Measurements from ENCODE around the gene ARPC2.

The ARPC2 gene

GRCh38 chr2:218270721-218271486 lies 53.9 kb downstream of the ARPC2 start:
- H2AK5ac ChIP-seq (ENCODE audit: low read depth, low read length) = no peak overlapping the region
- H3K4me2 ChIP-seq (ENCODE audit: insufficient read depth, low read length, poor library complexity, severe bottlenecking) = peak overlapping the region; percentile 59
- H3K4ac ChIP-seq (ENCODE audit: low read length) = no peak overlapping the region
- H2BK5ac ChIP-seq (ENCODE audit: low read length) = no peak overlapping the region
- H4K91ac ChIP-seq (ENCODE audit: low read depth, low read length, poor library complexity) = no peak overlapping the region
- no peaks in the 10 kb centered on the region for H3K27me3 ChIP-seq (ENCODE audit: control insufficient read depth in 3 of 3, insufficient read depth in 3 of 3, low read depth in 1 of 3, low read length in 3 of 3)
- WGBS, 2 donors (ENCODE audit: extremely low coverage in 2 of 2, insufficient read length in 2 of 2, insufficient replicate concordance in 1 of 2) = no CpG with 5 or more reads among the region's 23 CpGs
- peak overlapping the region; percentile 90 for H2AFZ ChIP-seq (ENCODE audit: low read length)
- no peak for DNase-seq (ENCODE audit: low spot score)
- H3K79me1 ChIP-seq (ENCODE audit: low read depth, low read length) = peaks cover 8% of the 10 kb centered on the region
- H3K27ac ChIP-seq (replicated peaks; ENCODE audit: low read length) = no peak overlapping the region
- peak overlapping the region; percentile 49 for H3K23ac ChIP-seq (ENCODE audit: low read depth, low read length, poor library complexity)
- peak overlapping the region; percentile 83 for H3K4me3 ChIP-seq (ENCODE audit: low read length in 2 of 2)
- H3K4me1 ChIP-seq (ENCODE audit: control insufficient read depth in 2 of 2, insufficient read depth in 1 of 2, low read depth in 1 of 2, low read length in 2 of 2) = peaks cover 8 to 10% of the 10 kb centered on the region in 2 donors
- peak overlapping the region; percentile 92 for H3K9ac ChIP-seq (ENCODE audit: low read depth, low read length, poor library complexity)
- H2BK12ac ChIP-seq (ENCODE audit: low read length) = no peak overlapping the region
- peak overlapping the region; percentile 92 for H3K18ac ChIP-seq (ENCODE audit: low read length)
- H3K14ac ChIP-seq (ENCODE audit: low read length) = no peak overlapping the region
- peaks cover 38 to 47% of the 10 kb centered on the region in 2 donors for H3K36me3 ChIP-seq (replicated peaks in 1 of 2; ENCODE audit: control insufficient read depth in 2 of 2, insufficient read depth in 2 of 2, low read length in 2 of 2)
- H2BK120ac ChIP-seq (ENCODE audit: low read depth, low read length) = no peak overlapping the region
- no peak overlapping the region for H2BK15ac ChIP-seq (ENCODE audit: low read length)
- no peak overlapping the region for H4K8ac ChIP-seq (ENCODE audit: low read depth, low read length)
- no peaks in the 10 kb centered on the region for H3K9me3 ChIP-seq (replicated peaks in 1 of 2; ENCODE audit: control insufficient read depth in 2 of 2, insufficient read depth in 1 of 2, low read depth in 1 of 2, low read length in 2 of 2)

- H3K27ac ChIP-seq (replicated peaks; ENCODE audit: low read length) = no peak overlapping the region
- H3K4me1 ChIP-seq (ENCODE audit: control insufficient read depth in 2 of 2, insufficient read depth in 1 of 2, low read depth in 1 of 2, low read length in 2 of 2) = peaks cover 8 to 10% of the 10 kb centered on the region in 2 donors
- no peak overlapping the region for H2AFZ ChIP-seq (ENCODE audit: low read length)
- H2BK5ac ChIP-seq (ENCODE audit: low read length) = no peak overlapping the region
- H3K4me3 ChIP-seq (ENCODE audit: low read length in 2 of 2) = peak overlapping the region in 1 of 2 donors; percentile 83
- no peaks in the 10 kb centered on the region for H3K9me3 ChIP-seq (replicated peaks in 1 of 2; ENCODE audit: control insufficient read depth in 2 of 2, insufficient read depth in 1 of 2, low read depth in 1 of 2, low read length in 2 of 2)
- no peak overlapping the region for H2AK5ac ChIP-seq (ENCODE audit: low read depth, low read length)
- no peak overlapping the region for H3K9ac ChIP-seq (ENCODE audit: low read depth, low read length, poor library complexity)
- no peak overlapping the region for H4K91ac ChIP-seq (ENCODE audit: low read depth, low read length, poor library complexity)
- H3K18ac ChIP-seq (ENCODE audit: low read length) = no peak overlapping the region
- H3K79me1 ChIP-seq (ENCODE audit: low read depth, low read length) = peaks cover 8% of the 10 kb centered on the region
- H2BK120ac ChIP-seq (ENCODE audit: low read depth, low read length) = no peak overlapping the region
- H3K4me2 ChIP-seq (ENCODE audit: insufficient read depth, low read length, poor library complexity, severe bottlenecking) = peak overlapping the region; percentile 59
- H3K4ac ChIP-seq (ENCODE audit: low read length) = no peak overlapping the region
- H2BK12ac ChIP-seq (ENCODE audit: low read length) = no peak overlapping the region
- no peak for DNase-seq (ENCODE audit: low spot score)
- H4K8ac ChIP-seq (ENCODE audit: low read depth, low read length) = no peak overlapping the region
- peaks cover 33 to 47% of the 10 kb centered on the region in 2 donors for H3K36me3 ChIP-seq (replicated peaks in 1 of 2; ENCODE audit: control insufficient read depth in 2 of 2, insufficient read depth in 2 of 2, low read length in 2 of 2)
- no peak overlapping the region for H2BK15ac ChIP-seq (ENCODE audit: low read length)
- H3K14ac ChIP-seq (ENCODE audit: low read length) = no peak overlapping the region
- no peaks in the 10 kb centered on the region for H3K27me3 ChIP-seq (ENCODE audit: control insufficient read depth in 3 of 3, insufficient read depth in 3 of 3, low read depth in 1 of 3, low read length in 3 of 3)
- H3K23ac ChIP-seq (ENCODE audit: low read depth, low read length, poor library complexity) = no peak overlapping the region
- WGBS, 2 donors (ENCODE audit: extremely low coverage in 2 of 2, insufficient read length in 2 of 2, insufficient replicate concordance in 1 of 2) = no CpG with 5 or more reads among the region's 4 CpGs
These were observed 54.5 kb downstream of the ARPC2 start for GRCh38 chr2:218271487-218271797.

DNA sequence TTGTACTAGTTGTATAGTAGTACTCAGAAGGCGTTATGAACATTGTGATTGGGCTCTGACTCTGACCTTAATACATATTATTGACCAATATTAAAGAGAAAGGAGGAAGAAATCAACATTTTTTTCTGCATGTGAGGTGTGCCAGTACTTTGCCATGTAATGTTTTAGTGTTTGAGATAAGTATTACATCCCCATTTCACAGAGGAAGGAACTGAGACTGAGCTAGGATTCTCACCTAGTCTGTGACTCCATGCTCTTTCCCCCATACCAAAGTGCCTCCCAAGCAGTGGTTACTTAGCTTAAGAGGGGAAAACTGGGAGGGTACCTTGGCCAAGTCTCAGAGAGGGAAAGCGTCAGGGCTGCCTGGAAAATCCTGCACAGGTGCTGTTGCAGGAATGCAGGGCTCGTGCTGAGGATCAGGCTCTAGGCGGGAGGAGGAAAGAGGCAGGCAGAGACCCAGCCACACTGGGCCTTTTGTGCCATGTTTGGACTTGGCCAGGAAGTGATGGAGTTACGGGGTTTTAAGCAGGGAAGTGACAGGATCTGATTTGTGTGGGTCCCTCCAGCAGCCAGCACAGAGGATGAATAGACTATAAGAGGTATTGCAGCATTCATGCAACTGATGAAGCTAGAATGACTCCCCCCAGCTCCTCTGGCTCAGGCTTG lies 55.0 kb downstream of the ARPC2 start:
- no peak overlapping the region for H3K23ac ChIP-seq (ENCODE audit: low read depth, low read length, poor library complexity)
- no peak overlapping the region for H2AFZ ChIP-seq (ENCODE audit: low read length)
- H3K27ac ChIP-seq (replicated peaks; ENCODE audit: low read length) = no peak overlapping the region
- H3K4ac ChIP-seq (ENCODE audit: low read length) = no peak overlapping the region
- no CpG with 5 or more reads among the region's 5 CpGs for WGBS, 2 donors (ENCODE audit: extremely low coverage in 2 of 2, insufficient read length in 2 of 2, insufficient replicate concordance in 1 of 2)
- peaks cover 31 to 43% of the 10 kb centered on the region in 2 donors for H3K36me3 ChIP-seq (replicated peaks in 1 of 2; ENCODE audit: control insufficient read depth in 2 of 2, insufficient read depth in 2 of 2, low read length in 2 of 2)
- peaks cover 8 to 10% of the 10 kb centered on the region in 2 donors for H3K4me1 ChIP-seq (ENCODE audit: control insufficient read depth in 2 of 2, insufficient read depth in 1 of 2, low read depth in 1 of 2, low read length in 2 of 2)
- H3K79me1 ChIP-seq (ENCODE audit: low read depth, low read length) = peaks cover 8% of the 10 kb centered on the region
- H3K9ac ChIP-seq (ENCODE audit: low read depth, low read length, poor library complexity) = no peak overlapping the region
- H4K91ac ChIP-seq (ENCODE audit: low read depth, low read length, poor library complexity) = peak overlapping the region; percentile 23
- peak overlapping the region; percentile 40 for H2AK5ac ChIP-seq (ENCODE audit: low read depth, low read length)
- no peak overlapping the region for H3K18ac ChIP-seq (ENCODE audit: low read length)
- H3K27me3 ChIP-seq (ENCODE audit: control insufficient read depth in 3 of 3, insufficient read depth in 3 of 3, low read depth in 1 of 3, low read length in 3 of 3) = no peaks in the 10 kb centered on the region
- no peak overlapping the region for H4K8ac ChIP-seq (ENCODE audit: low read depth, low read length)
- H2BK5ac ChIP-seq (ENCODE audit: low read length) = no peak overlapping the region
- H2BK12ac ChIP-seq (ENCODE audit: low read length) = no peak overlapping the region
- peak overlapping the region in 1 of 2 donors; percentile 83 for H3K4me3 ChIP-seq (ENCODE audit: low read length in 2 of 2)
- peak overlapping the region; percentile 64 for H2BK15ac ChIP-seq (ENCODE audit: low read length)
- H3K9me3 ChIP-seq (replicated peaks in 1 of 2; ENCODE audit: control insufficient read depth in 2 of 2, insufficient read depth in 1 of 2, low read depth in 1 of 2, low read length in 2 of 2) = no peaks in the 10 kb centered on the region
- no peak for DNase-seq (ENCODE audit: low spot score)
- no peak overlapping the region for H3K4me2 ChIP-seq (ENCODE audit: insufficient read depth, low read length, poor library complexity, severe bottlenecking)
- H3K14ac ChIP-seq (ENCODE audit: low read length) = no peak overlapping the region
- H2BK120ac ChIP-seq (ENCODE audit: low read depth, low read length) = no peak overlapping the region

GRCh38 chr2:218272531-218273212 lies 55.7 kb downstream of the ARPC2 start:
- Histone ChIP-seq H2BK15ac (ENCODE audit: low read length) (peak overlapping the region; percentile 64), H3K9me3 (replicated peaks in 1 of 2; ENCODE audit: control insufficient read depth in 2 of 2, insufficient read depth in 1 of 2, low read depth in 1 of 2, low read length in 2 of 2) (no peaks in the 10 kb centered on the region), H3K27ac (replicated peaks; ENCODE audit: low read length) (no peak overlapping the region), H3K4me3 (ENCODE audit: low read length in 2 of 2) (peak overlapping the region in 1 of 2 donors; percentile 10), H2AFZ (ENCODE audit: low read length) (no peak overlapping the region), H3K14ac (ENCODE audit: low read length) (no peak overlapping the region), H2BK120ac (ENCODE audit: low read depth, low read length) (no peak overlapping the region), H3K27me3 (ENCODE audit: control insufficient read depth in 3 of 3, insufficient read depth in 3 of 3, low read depth in 1 of 3, low read length in 3 of 3) (no peaks in the 10 kb centered on the region), H2AK5ac (ENCODE audit: low read depth, low read length) (peak overlapping the region; percentile 40), H3K4ac (ENCODE audit: low read length) (no peak overlapping the region), H2BK5ac (ENCODE audit: low read length) (no peak overlapping the region), H3K4me2 (ENCODE audit: insufficient read depth, low read length, poor library complexity, severe bottlenecking) (no peak overlapping the region), H3K4me1 (ENCODE audit: control insufficient read depth in 2 of 2, insufficient read depth in 1 of 2, low read depth in 1 of 2, low read length in 2 of 2) (peaks cover 8 to 10% of the 10 kb centered on the region in 2 donors), H4K8ac (ENCODE audit: low read depth, low read length) (no peak overlapping the region), H2BK12ac (ENCODE audit: low read length) (peak overlapping the region; percentile 4), H3K18ac (ENCODE audit: low read length) (no peak overlapping the region), H3K9ac (ENCODE audit: low read depth, low read length, poor library complexity) (no peak overlapping the region), H4K91ac (ENCODE audit: low read depth, low read length, poor library complexity) (peak overlapping the region; percentile 23), H3K79me1 (ENCODE audit: low read depth, low read length) (peaks cover 8% of the 10 kb centered on the region), H3K36me3 (replicated peaks in 1 of 2; ENCODE audit: control insufficient read depth in 2 of 2, insufficient read depth in 2 of 2, low read length in 2 of 2) (peaks cover 29 to 41% of the 10 kb centered on the region in 2 donors), H3K23ac (ENCODE audit: low read depth, low read length, poor library complexity) (no peak overlapping the region)
- DNase-seq (ENCODE audit: low spot score) = peak; percentile 78
- no CpG with 5 or more reads among the region's 18 CpGs for WGBS, 2 donors (ENCODE audit: extremely low coverage in 2 of 2, insufficient read length in 2 of 2, insufficient replicate concordance in 1 of 2)

All from neuronal stem cell (in vitro differentiated cells).